ENCODE results near the gene TTLL5.

TTLL5 gene

DNA sequence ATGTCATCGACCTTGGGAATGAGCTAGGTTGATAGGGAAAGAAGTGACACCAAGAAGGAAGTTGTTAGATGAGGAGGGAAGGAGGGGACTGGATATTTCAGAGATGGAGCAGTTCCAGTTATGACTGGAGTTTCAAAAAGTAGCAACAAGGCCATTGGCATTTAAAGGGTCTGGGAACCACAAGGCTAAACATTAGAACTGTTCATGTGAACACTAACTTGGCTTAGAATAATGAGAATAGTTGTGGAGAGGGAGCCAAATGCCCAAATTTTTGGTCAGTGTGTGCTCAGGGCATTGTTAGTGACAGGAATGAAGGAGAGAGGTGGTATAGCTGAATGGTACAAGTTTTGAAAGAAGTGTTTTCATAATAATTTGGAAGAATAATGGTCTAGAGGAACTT, 341.3 kb downstream of the TTLL5 start:
- H3K4me3 ChIP-seq (ENCODE audit: insufficient read depth, low read length, poor library complexity, severe bottlenecking): no peak overlapping the region
- H3K9me3 ChIP-seq (ENCODE audit: insufficient read depth, low read length): 0 out of 2 replicates have a peak, but pooled peaks cover 5% of the 10 kb centered on the region
- TF ChIP-seq EZH2phosphoT487 (conservative IDR thresholded peaks at IDR 0.05; ENCODE audit: low read length) (no peak), CTCF (IDR thresholded peaks at IDR 0.05; ENCODE audit: insufficient read depth, low read length, poor library complexity, severe bottlenecking) (no peak)
- no peaks in the 10 kb centered on the region for H4K20me1 ChIP-seq (ENCODE audit: low read depth, low read length)
- no peaks in the 10 kb centered on the region for H3K36me3 ChIP-seq (ENCODE audit: low read length)
- no peaks in the 10 kb centered on the region for H3F3A ChIP-seq (ENCODE audit: insufficient read depth)
- no peaks in the 10 kb centered on the region for H3K27me3 ChIP-seq (ENCODE audit: low read length)
- no peak overlapping the region for H2AFZ ChIP-seq (ENCODE audit: low read depth, low read length, severe bottlenecking)
- no peaks in the 10 kb centered on the region for H3K9me2 ChIP-seq (replicated peaks; ENCODE audit: insufficient read depth, low read length)
- no peak overlapping the region for H3K27ac ChIP-seq (ENCODE audit: low read depth, low read length)
- H3K79me2 ChIP-seq (ENCODE audit: insufficient read depth, low read length): no peaks in the 10 kb centered on the region
- no peak overlapping the region for H3K4me2 ChIP-seq (ENCODE audit: low read depth, low read length, poor library complexity, severe bottlenecking)
- no peak overlapping the region for H3K9ac ChIP-seq (ENCODE audit: low read length)

Measured in SU-DHL-6 (cell line).